HEK293 (cell line): ENCODE measurements around the gene NR2F2.

ENCODE experiments used
- CTCF ChIA-PET: fragments of 350-600 bp; formaldehyde crosslinking; extraction: SDS; loops from one replicate; lab custom pipeline; 2021; ENCODE audit warnings: antibody characterized with exemption; lab: Yijun Ruan, JAX
- POLR2A ChIA-PET: fragments of 300-600 bp; formaldehyde crosslinking; extraction: SDS; loops from one replicate; lab custom pipeline; 2020; ENCODE audit warnings: antibody characterized with exemption, inconsistent platforms; lab: Yijun Ruan, JAX
- H3K27ac ChIP-seq: fragments of 200-500 bp; sonication (Bioruptor generic); 2 replicates; pipeline ENCODE4 v1.5.1; 2014; ENCODE audit warnings: low read depth, low read length, control low read depth, inconsistent platforms; ENCODE audit errors: extremely low read depth
- H3K36me3 ChIP-seq, 2 experiments: fragments of 200-500 bp in 1 of 2; sonication (Bioruptor generic) in 1 of 2; 1 replicate in 1 of 2; 2 replicates in 1 of 2; pipeline ENCODE4 v1.5.1; 2014 to 2017; ENCODE audit warnings: inconsistent platforms in 2 of 2, low read length in 2 of 2; ENCODE audit not compliant: control insufficient read depth in 2 of 2, insufficient read depth in 1 of 2
- H3K4me1 ChIP-seq: fragments of 200-500 bp; sonication (Bioruptor generic); 2 replicates; pipeline ENCODE4 v1.5.1; 2014; ENCODE audit warnings: mild to moderate bottlenecking, low read length, inconsistent platforms; ENCODE audit not compliant: control insufficient read depth, insufficient read depth
- H3K4me3 ChIP-seq: 2 replicates; pipeline ENCODE4 v1.5.1; 2011; ENCODE audit warnings: low read depth, mild to moderate bottlenecking, control low read depth, low read length, moderate library complexity
- H3K9me3 ChIP-seq: fragments of 200-500 bp; sonication (Bioruptor generic); 2 replicates; pipeline ENCODE4 v1.5.1; 2014; ENCODE audit warnings: low read depth, low read length, inconsistent platforms; ENCODE audit not compliant: control insufficient read depth, insufficient read depth
- GLIS2 ChIP-seq: fragments of 450-650 bp; formaldehyde crosslinking; IDR thresholded peaks from 2 replicates; pipeline ENCODE4 v1.5.1; 2016; ENCODE audit warnings: missing biosample characterization, missing genetic modification characterization
- IKZF3 ChIP-seq: fragments of 450-650 bp; IDR thresholded peaks from 2 replicates; pipeline ENCODE4 v1.5.0; 2018; ENCODE audit warnings: missing biosample characterization, mild to moderate bottlenecking, missing genetic modification characterization, moderate library complexity
- MEIS1 ChIP-seq: sonication (generic); formaldehyde crosslinking; IDR thresholded peaks from 2 replicates; pipeline ENCODE4 v1.8.1; 2022; ENCODE audit warnings: missing genetic modification reagents, mild to moderate bottlenecking, borderline replicate concordance
- OVOL3 ChIP-seq: fragments of 450-650 bp; formaldehyde crosslinking; IDR thresholded peaks from 2 replicates; pipeline ENCODE4 v1.5.1; 2016; ENCODE audit warnings: missing biosample characterization, missing genetic modification characterization
- PRDM10 ChIP-seq: fragments of 450-650 bp; formaldehyde crosslinking; IDR thresholded peaks from 2 replicates; pipeline ENCODE4 v1.5.1; 2016; ENCODE audit warnings: missing biosample characterization, missing genetic modification characterization
- REPIN1 ChIP-seq: fragments of 450-650 bp; formaldehyde crosslinking; IDR thresholded peaks from 2 replicates; pipeline ENCODE4 v1.5.1; 2017; ENCODE audit warnings: missing biosample characterization, missing genetic modification characterization, low read depth
- SCRT1 ChIP-seq: fragments of 450-650 bp; formaldehyde crosslinking; IDR thresholded peaks from 2 replicates; pipeline ENCODE4 v1.5.1; 2016; ENCODE audit warnings: missing biosample characterization, missing genetic modification characterization, borderline replicate concordance
- ZBTB49 ChIP-seq: fragments of 450-650 bp; formaldehyde crosslinking; IDR thresholded peaks from 2 replicates; pipeline ENCODE4 v1.5.1; 2016; ENCODE audit warnings: missing biosample characterization, missing genetic modification characterization, low read depth
- ZFP37 ChIP-seq: fragments of 450-650 bp; formaldehyde crosslinking; IDR thresholded peaks from 2 replicates; pipeline ENCODE4 v1.5.1; 2016; ENCODE audit warnings: missing biosample characterization, missing genetic modification characterization
- ZNF121 ChIP-seq: fragments of 450-650 bp; formaldehyde crosslinking; IDR thresholded peaks from 2 replicates; pipeline ENCODE4 v1.5.1; 2016; ENCODE audit warnings: missing biosample characterization, missing genetic modification characterization
- ZNF132 ChIP-seq: fragments of 450-650 bp; formaldehyde crosslinking; IDR thresholded peaks from 2 replicates; pipeline ENCODE4 v1.5.1; 2017; ENCODE audit warnings: missing biosample characterization, missing genetic modification characterization, borderline replicate concordance
- ZNF133 ChIP-seq: fragments of 450-650 bp; formaldehyde crosslinking; IDR thresholded peaks from 2 replicates; pipeline ENCODE4 v1.5.1; 2016; ENCODE audit warnings: missing biosample characterization, missing genetic modification characterization
- ZNF274 ChIP-seq, 2 experiments: fragments of 200-500 bp in 1 of 2; fragments of 450-650 bp in 1 of 2; sonication (Bioruptor generic) in 1 of 2; formaldehyde crosslinking in 1 of 2; IDR thresholded peaks; 2 replicates each; pipeline versions ENCODE4 v1.5.1 to v1.6.1; 2014 to 2016; ENCODE audit warnings: borderline replicate concordance in 1 of 2, inconsistent platforms in 1 of 2, low read length in 1 of 2, missing biosample characterization in 1 of 2, missing genetic modification characterization in 1 of 2
- ZNF302 ChIP-seq: fragments of 450-650 bp; formaldehyde crosslinking; IDR thresholded peaks from 2 replicates; pipeline ENCODE4 v1.5.1; 2016; ENCODE audit warnings: missing biosample characterization, missing genetic modification characterization, low read depth
- ZNF311 ChIP-seq: fragments of 450-650 bp; formaldehyde crosslinking; IDR thresholded peaks from 2 replicates; pipeline ENCODE4 v1.5.1; 2017; ENCODE audit warnings: missing biosample characterization, missing genetic modification characterization, borderline replicate concordance
- ZNF324 ChIP-seq: fragments of 450-650 bp; formaldehyde crosslinking; IDR thresholded peaks from 2 replicates; pipeline ENCODE4 v1.5.1; 2016; ENCODE audit warnings: missing biosample characterization, missing genetic modification characterization
- ZNF529 ChIP-seq: fragments of 450-650 bp; formaldehyde crosslinking; IDR thresholded peaks from 2 replicates; pipeline ENCODE4 v1.5.1; 2017; ENCODE audit warnings: missing genetic modification characterization, missing biosample characterization; ENCODE audit not compliant: insufficient replicate concordance
- ZNF610 ChIP-seq: fragments of 450-650 bp; formaldehyde crosslinking; IDR thresholded peaks from 2 replicates; pipeline ENCODE4 v1.5.1; 2016; ENCODE audit warnings: missing biosample characterization, missing genetic modification characterization, borderline replicate concordance
- ZNF670 ChIP-seq: fragments of 450-650 bp; formaldehyde crosslinking; IDR thresholded peaks from 2 replicates; pipeline ENCODE4 v1.5.1; 2016; ENCODE audit warnings: missing biosample characterization, missing genetic modification characterization, low read depth
- ZNF785 ChIP-seq: fragments of 450-650 bp; formaldehyde crosslinking; IDR thresholded peaks from 2 replicates; pipeline ENCODE4 v1.5.1; 2016; ENCODE audit warnings: missing biosample characterization, missing genetic modification characterization
- ZNF791 ChIP-seq: fragments of 450-650 bp; formaldehyde crosslinking; IDR thresholded peaks from 2 replicates; pipeline ENCODE4 v1.5.1; 2016; ENCODE audit warnings: missing biosample characterization, missing genetic modification characterization
- ZNF837 ChIP-seq: fragments of 450-650 bp; formaldehyde crosslinking; IDR thresholded peaks from 2 replicates; pipeline ENCODE4 v1.5.1; 2016; ENCODE audit warnings: missing biosample characterization, missing genetic modification characterization
- ZNF843 ChIP-seq: fragments of 450-650 bp; formaldehyde crosslinking; IDR thresholded peaks from 2 replicates; pipeline ENCODE4 v1.5.1; 2016; ENCODE audit warnings: missing biosample characterization, missing genetic modification characterization
- ZSCAN16 ChIP-seq: fragments of 450-650 bp; formaldehyde crosslinking; IDR thresholded peaks from 2 replicates; pipeline ENCODE4 v1.5.1; 2016; ENCODE audit warnings: missing biosample characterization, missing genetic modification characterization
- ZSCAN4 ChIP-seq: fragments of 450-650 bp; formaldehyde crosslinking; IDR thresholded peaks from 2 replicates; pipeline ENCODE4 v1.5.1; 2017; ENCODE audit warnings: missing biosample characterization, missing genetic modification characterization
- ZXDB ChIP-seq: fragments of 450-650 bp; formaldehyde crosslinking; IDR thresholded peaks from 2 replicates; pipeline ENCODE4 v1.5.1; 2016; ENCODE audit warnings: missing biosample characterization, missing genetic modification characterization

Gene NR2F2

GRCh38 chr15:96356494-96357455 is 26.3 kb downstream of the NR2F2 start (continued):
- TF ChIP-seq ZNF274 (IDR thresholded peaks at IDR 0.05; ENCODE audit: low read length) (no peak), ZNF274 (tag by site-specific recombination; IDR thresholded peaks at IDR 0.05; ENCODE audit: borderline replicate concordance) (no peak), IKZF3 (tag by site-specific recombination) (0 out of 2 replicates have a peak, but pooled peaks have one; percentile 58), ZNF843 (tag by site-specific recombination) (peak; percentile 57), GLIS2 (tag by site-specific recombination) (no peak), ZNF133 (no peak), MEIS1 (CRISPR knock-in tag) (no peak), OVOL3 (tag by site-specific recombination) (no peak), ZNF324 (tag by site-specific recombination) (peak; percentile 72), ZSCAN16 (peak; percentile 98), ZXDB (tag by site-specific recombination) (peak; percentile 65)

GRCh38 chr15:96358001-96358801 is 27.7 kb downstream of the NR2F2 start:
- POLR2A ChIA-PET: interaction anchor here (1.3 to 1.7 kb wide), 2 partner anchors 18 to 22 kb away, joined by 7 read pairs; no protein-coding TSS in a partner anchor
- H3K4me3 ChIP-seq: no peak overlapping the region
- no peaks in the 10 kb centered on the region for H3K36me3 ChIP-seq
- H3K4me1 ChIP-seq: peaks cover 18% of the 10 kb centered on the region
- CTCF ChIA-PET: interaction anchor here (0.6 to 3.6 kb wide), 10 partner anchors 23 to 887 kb away, joined by 3 to 29 read pairs (median 3); no protein-coding TSS in a partner anchor
- no peaks in the 10 kb centered on the region for H3K9me3 ChIP-seq
- no peak overlapping the region for H3K27ac ChIP-seq
- TF ChIP-seq ZNF610 (no peak), PRDM10 (tag by site-specific recombination) (no peak), SCRT1 (0 out of 2 replicates have a peak, but pooled peaks have one; percentile 58), OVOL3 (tag by site-specific recombination) (no peak), ZSCAN4 (tag by site-specific recombination) (no peak), ZBTB49 (tag by site-specific recombination) (no peak), ZNF670 (tag by site-specific recombination) (no peak), ZFP37 (tag by site-specific recombination) (no peak), REPIN1 (no peak), ZNF132 (tag by site-specific recombination) (no peak), ZNF311 (tag by site-specific recombination) (no peak), ZNF837 (tag by site-specific recombination) (no peak), ZNF302 (tag by site-specific recombination) (no peak), ZNF121 (tag by site-specific recombination) (no peak), ZNF785 (no peak), ZNF529 (tag by site-specific recombination) (no peak), ZNF791 (tag by site-specific recombination) (no peak)
